Measurements from ENCODE around the gene FA2H.
"Not testable (repeated sequence)": the region's sequence is repeated elsewhere in the genome, so short reads cannot be mapped to it uniquely, and the experiment has no call there.

FA2H gene

GRCh38 chr16:74682556-74682955 is 92.1 kb downstream of the FA2H start:
- DNase-seq (ENCODE audit: low read depth in 2 of 2), result no peak

- DNase-seq (ENCODE audit: low read depth in 2 of 2), result no peak
Measured at GRCh38 chr16:74680681-74681080, 93.9 kb downstream of the FA2H start.

GRCh38 chr16:74679983-74680382 is 94.6 kb downstream of the FA2H start:
- no peak for DNase-seq (ENCODE audit: low read depth in 2 of 2)

GRCh38 chr16:74677868-74678267 is 96.8 kb downstream of the FA2H start:
- no peak for DNase-seq (ENCODE audit: low read depth in 2 of 2)

- no peak for DNase-seq (ENCODE audit: low read depth in 2 of 2)
Measured at GRCh38 chr16:74673876-74674275, 100.7 kb downstream of the FA2H start.

GRCh38 chr16:74668877-74669276 is 105.7 kb downstream of the FA2H start:
- not testable (repeated sequence) for DNase-seq (ENCODE audit: low read depth in 2 of 2)

GRCh38 chr16:74667255-74667700 is 107.3 kb downstream of the FA2H start:
- peak; percentile 7 to 15 for DNase-seq (ENCODE audit: low read depth in 2 of 2)

GRCh38 chr16:74666425-74667254 is 108.0 kb downstream of the FA2H start, which contains the start of gene RFWD3:
TSS of gene RFWD3 (minus strand) at chr16:74666877. CDS start at chr16:74661449, 5,428 bp downstream.
- DNase-seq (ENCODE audit: low read depth in 2 of 2), result peak; percentile 94 to 97

GRCh38 chr16:74666010-74666421 is 108.6 kb downstream of the FA2H start:
- no peak for DNase-seq (ENCODE audit: low read depth in 2 of 2)

Data from stimulated activated CD4-positive, alpha-beta T cell treated with anti-CD3 and anti-CD28 coated beads, Interleukin-15, amount 100 ng/mL, for 48 hours (primary cell).